ENCODE data around the gene KNDC1. TPM values are rescaled to one million over a fixed set of nuclear protein-coding genes. Genes with fewer than 3 reads are reported as not detected.
"Not testable (repeated sequence)": the region's sequence is repeated elsewhere in the genome, so short reads cannot be mapped to it uniquely, and the experiment has no call there.

The KNDC1 gene
- total and polyA plus RNA-seq, 12 donors, result 1.0 to 93.4 (median 39.0) TPM

- Histone ChIP-seq H3K27ac (no peak overlapping the region), H3K27me3 (peaks cover 64% of the 10 kb centered on the region), H3K4me1 (replicated peaks in 1 of 2) (no peaks in the 10 kb centered on the region), H3K4me3 (peak overlapping the region in 1 of 4 donors; percentile 36), H3K9me3 (replicated peaks in 1 of 3) (no peaks in the 10 kb centered on the region), H3K36me3 (replicated peaks in 1 of 2) (no peaks in the 10 kb centered on the region)
- no peak for TF ChIP-seq POLR2A (IDR thresholded peaks at IDR 0.05)
- TF ChIP-seq, protein P1, sequence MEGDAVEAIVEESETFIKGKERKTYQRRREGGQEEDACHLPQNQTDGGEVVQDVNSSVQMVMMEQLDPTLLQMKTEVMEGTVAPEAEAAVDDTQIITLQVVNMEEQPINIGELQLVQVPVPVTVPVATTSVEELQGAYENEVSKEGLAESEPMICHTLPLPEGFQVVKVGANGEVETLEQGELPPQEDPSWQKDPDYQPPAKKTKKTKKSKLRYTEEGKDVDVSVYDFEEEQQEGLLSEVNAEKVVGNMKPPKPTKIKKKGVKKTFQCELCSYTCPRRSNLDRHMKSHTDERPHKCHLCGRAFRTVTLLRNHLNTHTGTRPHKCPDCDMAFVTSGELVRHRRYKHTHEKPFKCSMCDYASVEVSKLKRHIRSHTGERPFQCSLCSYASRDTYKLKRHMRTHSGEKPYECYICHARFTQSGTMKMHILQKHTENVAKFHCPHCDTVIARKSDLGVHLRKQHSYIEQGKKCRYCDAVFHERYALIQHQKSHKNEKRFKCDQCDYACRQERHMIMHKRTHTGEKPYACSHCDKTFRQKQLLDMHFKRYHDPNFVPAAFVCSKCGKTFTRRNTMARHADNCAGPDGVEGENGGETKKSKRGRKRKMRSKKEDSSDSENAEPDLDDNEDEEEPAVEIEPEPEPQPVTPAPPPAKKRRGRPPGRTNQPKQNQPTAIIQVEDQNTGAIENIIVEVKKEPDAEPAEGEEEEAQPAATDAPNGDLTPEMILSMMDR (IDR thresholded peaks at IDR 0.05), result no peak
- WGBS, 4 donors, result 1 to 2% methylated on average over 87 to 116 of the region's 122 CpGs; no CpG with 5 or more reads in 2 of the 4 donors
- intact Hi-C loops (cut with DNase I), result loop anchor here in 1 of 2 donors (10.0 kb wide), 1 partner anchor 76 kb away; no protein-coding TSS in a partner anchor
- no peak for DNase-seq
Observed at GRCh38 chr10:133230387-133231195, 70.6 kb downstream of the KNDC1 start.

- 15 to 32% (median 22%) methylated on average over 5 to 44 of the region's 44 CpGs for WGBS, 4 donors
Observed at GRCh38 chr10:133231244-133231945, 71.4 kb downstream of the KNDC1 start.

DNA sequence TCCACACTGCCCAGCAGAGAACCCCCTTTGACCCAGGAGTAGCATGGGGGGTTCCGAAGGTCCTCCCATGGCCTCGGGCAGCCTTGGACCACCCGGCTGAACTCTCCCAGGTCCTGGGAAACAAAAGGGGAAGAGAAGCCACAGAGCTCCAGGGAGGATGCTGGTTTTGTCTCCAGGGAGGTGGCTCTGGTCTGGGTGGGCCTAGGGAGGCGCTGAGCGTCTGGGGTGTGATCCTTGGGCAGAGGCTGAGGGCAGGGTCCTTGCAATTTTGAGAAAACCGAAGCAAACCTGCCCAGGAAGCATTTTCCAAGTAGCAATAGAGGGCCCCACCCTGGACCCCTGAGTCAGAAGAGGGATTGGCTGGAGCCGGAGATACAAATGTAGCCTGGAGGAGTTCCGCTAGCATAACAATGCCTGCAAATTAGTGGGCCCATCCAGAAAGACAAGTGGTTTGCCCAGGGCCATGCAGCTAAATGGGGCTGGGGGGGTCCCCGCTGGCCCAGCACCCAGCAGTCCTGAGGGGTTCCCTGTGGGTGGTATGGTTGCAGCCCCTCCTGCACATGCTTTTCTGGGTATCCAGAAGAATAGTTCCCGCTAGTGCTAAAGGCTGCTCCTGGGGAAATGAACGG is 72.0 kb downstream of the KNDC1 start:
- H3K27me3 ChIP-seq, result peaks cover 75% of the 10 kb centered on the region
- intact Hi-C loops (cut with DNase I), result loop anchor here in 1 of 2 donors (10.0 kb wide), 1 partner anchor 77 kb away; no protein-coding TSS in a partner anchor
- WGBS, 4 donors, result 54 to 70% (median 64%) methylated on average over 8 to 11 of the region's 11 CpGs
- no peak overlapping the region for H3K27ac ChIP-seq
- H3K9me3 ChIP-seq (replicated peaks in 1 of 3), result no peaks in the 10 kb centered on the region
- H3K4me1 ChIP-seq (replicated peaks in 1 of 2), result peaks cover 0 to 8% of the 10 kb centered on the region in 2 donors
- no peak overlapping the region for H3K4me3 ChIP-seq
- no peaks in the 10 kb centered on the region for H3K36me3 ChIP-seq (replicated peaks in 1 of 2)
- no peak for DNase-seq
- TF ChIP-seq, protein P1 (IDR thresholded peaks at IDR 0.05), result no peak
- no peak for TF ChIP-seq POLR2A (IDR thresholded peaks at IDR 0.05)

More at GRCh38 chr10:133231244-133231945, 71.4 kb downstream of the KNDC1 start:
- H3K4me1 ChIP-seq (replicated peaks in 1 of 2), result peaks cover 0 to 2% of the 10 kb centered on the region in 2 donors
- intact Hi-C loops (cut with DNase I), result loop anchor here in 1 of 2 donors (10.0 kb wide), 1 partner anchor 77 kb away; no protein-coding TSS in a partner anchor
- no peak overlapping the region for H3K27ac ChIP-seq
- no peaks in the 10 kb centered on the region for H3K9me3 ChIP-seq (replicated peaks in 1 of 3)
- peaks cover 72% of the 10 kb centered on the region for H3K27me3 ChIP-seq
- H3K36me3 ChIP-seq (replicated peaks in 1 of 2), result no peaks in the 10 kb centered on the region
- no peak overlapping the region for H3K4me3 ChIP-seq
- DNase-seq, result no peak
- TF ChIP-seq, protein P1 (IDR thresholded peaks at IDR 0.05), result no peak
- TF ChIP-seq POLR2A (IDR thresholded peaks at IDR 0.05), result no peak

GRCh38 chr10:133234796-133235195 is 74.8 kb downstream of the KNDC1 start:
- intact Hi-C loops (cut with DNase I), result loop anchor here in 1 of 2 donors (10.0 kb wide), 1 partner anchor 80 kb away; no protein-coding TSS in a partner anchor
- not testable (repeated sequence) for H3K36me3 ChIP-seq (replicated peaks in 1 of 2); DNase-seq; H3K4me3 ChIP-seq; H3K4me1 ChIP-seq (replicated peaks in 1 of 2); H3K9me3 ChIP-seq (replicated peaks in 1 of 3)
- WGBS, 4 donors, result 54 to 72% (median 61%) methylated on average over 7 to 9 of the region's 10 CpGs
- Histone ChIP-seq H3K27me3 (peaks cover 76% of the 10 kb centered on the region), H3K27ac (peak overlapping the region in 1 of 5 donors; percentile 79)

Measured in adrenal gland (tissue), 12 donors.